Fibroblast of skin of left quadriceps (primary cell): ENCODE results near the gene GRM7.

Experiments used
- DNase-seq, 2 experiments: peaks; one replicate each; pipeline ENCODE4 v3.0.0-alpha.2; 2013; ENCODE audit warnings: low read depth in 2 of 2

The GRM7 gene

GRCh38 chr3:7577513-7577912 is 716.6 kb downstream of the GRM7 start:
- no peak for DNase-seq

- no peak for DNase-seq
Measured at GRCh38 chr3:7581831-7582230, 720.9 kb downstream of the GRM7 start.

GRCh38 chr3:7585052-7585451 is 724.1 kb downstream of the GRM7 start:
- DNase-seq = no peak

- no peak for DNase-seq
Measured at GRCh38 chr3:7588236-7588635, 727.3 kb downstream of the GRM7 start.

- no peak for DNase-seq
Measured at GRCh38 chr3:7589526-7589925, 728.6 kb downstream of the GRM7 start.

- DNase-seq = no peak
Measured at GRCh38 chr3:7602297-7602696, 741.4 kb downstream of the GRM7 start.

GRCh38 chr3:7607083-7607482 is 746.2 kb downstream of the GRM7 start:
- no peak for DNase-seq

- DNase-seq = no peak
Measured at GRCh38 chr3:7607676-7608075, 746.8 kb downstream of the GRM7 start.

GRCh38 chr3:7610634-7611033 is 749.7 kb downstream of the GRM7 start:
- no peak for DNase-seq

GRCh38 chr3:7615043-7615442 is 754.1 kb downstream of the GRM7 start:
- no peak for DNase-seq

- no peak for DNase-seq
Measured at GRCh38 chr3:7618606-7619005, 757.7 kb downstream of the GRM7 start.

- no peak for DNase-seq
Measured at GRCh38 chr3:7620401-7620800, 759.5 kb downstream of the GRM7 start.

GRCh38 chr3:7621046-7621630 is 760.2 kb downstream of the GRM7 start:
- DNase-seq = no peak

- DNase-seq = no peak
Measured at GRCh38 chr3:7621651-7622050, 760.7 kb downstream of the GRM7 start.

GRCh38 chr3:7625021-7625420 is 764.1 kb downstream of the GRM7 start:
- DNase-seq = no peak

- DNase-seq = no peak
Measured at GRCh38 chr3:7630351-7630911, 769.5 kb downstream of the GRM7 start.

- DNase-seq = no peak
Measured at GRCh38 chr3:7630925-7631324, 770.0 kb downstream of the GRM7 start.

GRCh38 chr3:7632305-7632704 is 771.4 kb downstream of the GRM7 start:
- DNase-seq = no peak

- DNase-seq = no peak
Measured at GRCh38 chr3:7637694-7638093, 776.8 kb downstream of the GRM7 start.

- DNase-seq = no peak
Measured at GRCh38 chr3:7638103-7638502, 777.2 kb downstream of the GRM7 start.

- DNase-seq = no peak
Measured at GRCh38 chr3:7640787-7641186, 779.9 kb downstream of the GRM7 start.

GRCh38 chr3:7646851-7647250 is 785.9 kb downstream of the GRM7 start:
- no peak for DNase-seq

GRCh38 chr3:7650466-7650865 is 789.6 kb downstream of the GRM7 start:
- no peak for DNase-seq

- DNase-seq = no peak
Measured at GRCh38 chr3:7651274-7651673, 790.4 kb downstream of the GRM7 start.
